GM06990 (cell line): ENCODE measurements around the gene PHACTR1.

ENCODE experiments used
- DNase-seq: peaks from one replicate; pipeline ENCODE4 v3.0.0-alpha.2; 2011; ENCODE audit not compliant: insufficient read length; ENCODE audit errors: extremely low read depth
- H3K27me3 ChIP-seq: replicated peaks from 2 replicates; pipeline ENCODE4 v1.6.0; 2011; ENCODE audit warnings: low read length; ENCODE audit not compliant: control insufficient read depth, insufficient read depth
- H3K36me3 ChIP-seq: 2 replicates; pipeline ENCODE4 v1.5.1; 2011; ENCODE audit warnings: low read length; ENCODE audit not compliant: control insufficient read depth, insufficient read depth
- H3K4me3 ChIP-seq: replicated peaks from 2 replicates; pipeline ENCODE4 v1.5.1; 2011; ENCODE audit warnings: low read depth, mild to moderate bottlenecking, control low read depth, low read length
- CTCF ChIP-seq: IDR thresholded peaks from 2 replicates; pipeline ENCODE4 v1.5.1; 2011; ENCODE audit warnings: low read length, control low read depth, mild to moderate bottlenecking, inconsistent platforms; ENCODE audit not compliant: insufficient read depth, poor library complexity, severe bottlenecking

The PHACTR1 gene

GRCh38 chr6:13183415-13184088, 467.0 kb downstream of the PHACTR1 start:
- H3K27me3 ChIP-seq: peaks cover 1% of the 10 kb centered on the region
- DNase-seq: no peak
- no peak for TF ChIP-seq CTCF
- H3K36me3 ChIP-seq: no peaks in the 10 kb centered on the region
- no peak overlapping the region for H3K4me3 ChIP-seq

DNA sequence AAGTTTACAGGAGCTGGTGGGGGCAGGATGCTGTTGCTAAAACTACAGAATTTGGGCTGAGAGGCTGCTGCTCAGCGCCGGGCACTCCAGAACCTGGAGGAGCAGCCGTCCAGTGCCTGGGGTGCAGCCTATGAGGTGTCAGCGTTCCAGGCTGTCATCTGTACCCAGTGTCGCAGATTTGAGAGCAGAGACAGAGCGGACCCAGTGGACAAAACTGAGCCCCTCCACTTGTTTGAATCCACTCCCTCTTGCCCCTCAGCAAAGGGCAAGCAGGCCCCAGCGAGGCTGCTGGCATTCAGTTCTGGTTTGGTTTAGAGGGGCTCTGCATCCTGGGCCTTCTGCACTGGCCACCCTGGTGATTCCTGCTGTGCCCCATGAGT, 467.5 kb downstream of the PHACTR1 start:
- Histone ChIP-seq H3K27me3 (peaks cover 3% of the 10 kb centered on the region), H3K4me3 (no peak overlapping the region), H3K36me3 (no peaks in the 10 kb centered on the region)
- no peak for DNase-seq
- no peak for TF ChIP-seq CTCF

GRCh38 chr6:13184547-13184946, 468.0 kb downstream of the PHACTR1 start:
- TF ChIP-seq CTCF: no peak
- Histone ChIP-seq H3K27me3 (peaks cover 3% of the 10 kb centered on the region), H3K36me3 (no peaks in the 10 kb centered on the region), H3K4me3 (no peak overlapping the region)
- DNase-seq: no peak

- no peak overlapping the region for H3K4me3 ChIP-seq
- no peak for TF ChIP-seq CTCF
- H3K36me3 ChIP-seq: no peaks in the 10 kb centered on the region
- DNase-seq: no peak
- peaks cover 3% of the 10 kb centered on the region for H3K27me3 ChIP-seq
These were observed 470.3 kb downstream of the PHACTR1 start for GRCh38 chr6:13186861-13187260.

DNA sequence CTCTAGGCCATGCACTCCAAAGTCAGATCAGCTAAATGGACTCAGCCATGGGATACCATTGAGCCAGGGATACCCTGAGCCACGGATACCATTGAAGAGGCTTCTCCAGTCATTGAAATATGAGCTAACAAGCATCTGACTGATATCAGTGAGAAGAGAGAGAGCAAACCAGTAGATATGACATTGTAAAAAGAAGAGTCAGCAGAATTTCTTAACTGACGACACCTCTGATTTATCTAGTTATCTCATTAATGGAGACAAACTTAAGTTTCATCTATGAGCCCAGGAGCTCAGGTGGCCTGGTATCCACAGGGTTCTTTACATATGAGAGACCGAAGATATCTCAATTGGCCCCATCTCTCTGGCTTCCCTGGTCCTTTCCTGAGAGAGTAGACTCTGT, 471.1 kb downstream of the PHACTR1 start:
- DNase-seq: no peak
- Histone ChIP-seq H3K4me3 (no peak overlapping the region), H3K36me3 (no peaks in the 10 kb centered on the region), H3K27me3 (peaks cover 3% of the 10 kb centered on the region)
- TF ChIP-seq CTCF: no peak

DNA sequence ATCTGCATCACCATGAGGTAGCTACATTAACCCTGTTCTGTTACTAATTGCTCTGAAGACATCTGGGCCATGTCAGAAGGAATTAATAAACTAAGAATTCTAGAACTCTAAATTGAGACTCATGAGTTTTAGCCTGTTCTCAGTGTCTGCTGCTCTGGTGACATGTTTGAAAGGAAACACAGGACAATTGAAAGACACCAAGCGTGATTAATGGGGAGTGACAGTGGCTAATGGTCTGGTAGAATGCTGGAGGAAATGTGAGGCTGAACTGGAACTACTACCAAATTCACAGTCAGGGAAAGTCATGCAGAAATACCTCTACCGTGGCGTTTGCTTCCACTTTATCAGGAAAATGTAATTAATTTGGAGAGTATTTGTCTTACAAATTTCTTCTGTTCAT, 471.7 kb downstream of the PHACTR1 start:
- Histone ChIP-seq H3K4me3 (no peak overlapping the region), H3K27me3 (peaks cover 3% of the 10 kb centered on the region), H3K36me3 (no peaks in the 10 kb centered on the region)
- TF ChIP-seq CTCF: no peak
- no peak for DNase-seq
